Measurements from ENCODE around the gene EPC1.

- TF ChIP-seq POLR2A (IDR thresholded peaks at IDR 0.05; ENCODE audit: low read depth, low read length), result no peak
- TF ChIP-seq POLR2AphosphoS5 (IDR thresholded peaks at IDR 0.05; ENCODE audit: low read depth, low read length), result no peak
- TF ChIP-seq TAF1 (IDR thresholded peaks at IDR 0.05; ENCODE audit: borderline replicate concordance, low read depth, low read length), result no peak
These were observed 9.6 kb downstream of the EPC1 start for GRCh38 chr10:32337350-32337749.

Data from GM12892 (cell line).